OCI-LY1 (cell line): Measurements from ENCODE around the gene LIPM.

Experiments
- CTCF ChIP-seq: fragments of 200-600 bp; sonication (generic), shearing (Covaris generic); IDR thresholded peaks from 2 replicates; pipeline ENCODE4 v1.5.1; 2017; ENCODE audit warnings: mild to moderate bottlenecking, antibody characterized with exemption, low read length, moderate library complexity, mixed read lengths
- EZH2 ChIP-seq: fragments of 200-600 bp; sonication (generic), shearing (Covaris generic); IDR thresholded peaks from 2 replicates; pipeline ENCODE4 v1.8.0; 2017; ENCODE audit warnings: borderline replicate concordance, mixed run types, mild to moderate bottlenecking, antibody characterized with exemption, low read length, moderate library complexity, mixed read lengths

- TF ChIP-seq CTCF = no peak
- TF ChIP-seq EZH2 = no peak
Measured at GRCh38 chr10:88866454-88866853, 63.9 kb downstream of the LIPM start.
